Gastrocnemius medialis (tissue), 4 donors: ENCODE data around the gene RNF19B.

Source experiments
- CTCF ChIP-seq, 5 experiments: fragments of 450-650 bp in 3 of 5; fragments of 200-600 bp in 2 of 5; sonication (generic) in 2 of 5; IDR thresholded peaks in 4 of 5; conservative IDR thresholded peaks in 1 of 5; 1 replicate in 4 of 5; 2 replicates in 1 of 5; pipeline ENCODE4 v1.5.1; 2016 to 2019; ENCODE audit warnings: antibody characterized with exemption in 5 of 5, mild to moderate bottlenecking in 3 of 5, moderate library complexity in 3 of 5
- POLR2A ChIP-seq, 2 donors: fragments of 450-650 bp; IDR thresholded peaks; one replicate each; pipeline ENCODE4 v1.6.1; 2017; ENCODE audit warnings: antibody characterized with exemption in 2 of 2, mild to moderate bottlenecking in 2 of 2, moderate library complexity in 2 of 2

GRCh38 chr1:33001282-33001681 is 36.7 kb upstream of the RNF19B start:
- no peak for TF ChIP-seq CTCF (IDR thresholded peaks at IDR 0.05 in 4 of 5, conservative IDR thresholded peaks at IDR 0.05 in 1 of 5)
- TF ChIP-seq POLR2A (IDR thresholded peaks at IDR 0.05) = no peak
